Measurements from ENCODE around the gene LDAH.

Gene LDAH

DNA sequence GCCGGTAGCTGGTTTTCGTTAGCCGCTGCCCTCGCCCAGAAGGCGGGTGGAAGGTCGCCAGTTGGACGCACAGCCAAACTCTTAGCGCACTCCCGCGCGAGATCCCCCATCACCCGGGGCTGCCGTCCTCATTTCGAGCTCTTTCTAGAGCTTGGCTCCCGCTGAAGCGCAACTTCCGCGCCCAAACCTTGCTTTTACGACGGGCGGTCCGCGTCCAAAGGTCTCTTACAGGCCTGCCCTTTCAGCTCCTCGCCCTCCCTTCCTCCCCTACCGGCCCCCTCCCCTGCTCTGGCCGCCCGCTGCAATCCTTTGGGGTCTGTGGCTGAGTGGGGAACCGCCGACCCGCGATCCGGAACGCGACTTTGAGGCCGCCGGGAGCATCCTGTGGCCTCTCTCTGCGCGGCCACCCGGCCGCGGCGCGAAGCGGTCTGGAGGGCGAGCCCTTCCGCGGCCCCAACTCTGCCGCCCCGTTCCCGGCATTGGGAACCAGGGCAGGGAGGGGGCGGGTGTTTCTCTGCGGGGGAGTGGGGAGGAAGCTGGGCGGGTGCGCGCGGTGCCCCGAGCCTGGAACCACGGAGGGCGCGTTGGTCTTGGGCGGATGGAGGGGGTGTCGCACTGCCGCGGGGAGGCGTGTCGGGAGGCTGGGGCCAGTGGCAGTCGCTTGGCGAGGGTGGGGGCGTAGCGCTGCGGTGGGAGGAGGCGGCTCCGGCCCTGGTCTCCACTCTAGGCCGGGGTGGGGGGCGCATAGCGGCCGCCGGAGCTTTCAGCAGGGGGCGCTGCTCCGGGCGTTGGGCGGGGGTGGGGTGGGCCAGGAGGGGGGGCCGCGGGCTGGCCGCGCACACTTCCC lies 156.4 kb downstream of the LDAH start, which contains the start of gene GDF7:
GDF7 (plus strand) TSS at position 841 of the 847 bp plus-strand sequence. CDS start 96 bp downstream, outside the sequence.
- no peak for DNase-seq

DNA sequence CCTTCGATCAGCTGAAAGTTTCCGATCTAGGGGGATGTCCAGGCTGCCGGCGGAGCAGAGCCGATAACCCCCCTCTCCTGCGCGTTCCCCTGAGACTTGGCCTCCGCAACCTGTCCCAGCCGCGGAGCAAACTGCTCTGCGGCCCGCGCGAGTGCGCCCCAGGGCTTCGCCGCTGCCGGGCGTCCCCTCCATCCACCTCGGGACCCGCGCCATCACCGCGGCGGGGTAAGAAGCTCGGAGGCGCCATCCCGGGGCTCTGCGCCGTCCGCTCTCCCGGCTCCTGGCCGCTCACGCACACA lies 156.9 kb downstream of the LDAH start:
- DNase-seq: no peak

DNA sequence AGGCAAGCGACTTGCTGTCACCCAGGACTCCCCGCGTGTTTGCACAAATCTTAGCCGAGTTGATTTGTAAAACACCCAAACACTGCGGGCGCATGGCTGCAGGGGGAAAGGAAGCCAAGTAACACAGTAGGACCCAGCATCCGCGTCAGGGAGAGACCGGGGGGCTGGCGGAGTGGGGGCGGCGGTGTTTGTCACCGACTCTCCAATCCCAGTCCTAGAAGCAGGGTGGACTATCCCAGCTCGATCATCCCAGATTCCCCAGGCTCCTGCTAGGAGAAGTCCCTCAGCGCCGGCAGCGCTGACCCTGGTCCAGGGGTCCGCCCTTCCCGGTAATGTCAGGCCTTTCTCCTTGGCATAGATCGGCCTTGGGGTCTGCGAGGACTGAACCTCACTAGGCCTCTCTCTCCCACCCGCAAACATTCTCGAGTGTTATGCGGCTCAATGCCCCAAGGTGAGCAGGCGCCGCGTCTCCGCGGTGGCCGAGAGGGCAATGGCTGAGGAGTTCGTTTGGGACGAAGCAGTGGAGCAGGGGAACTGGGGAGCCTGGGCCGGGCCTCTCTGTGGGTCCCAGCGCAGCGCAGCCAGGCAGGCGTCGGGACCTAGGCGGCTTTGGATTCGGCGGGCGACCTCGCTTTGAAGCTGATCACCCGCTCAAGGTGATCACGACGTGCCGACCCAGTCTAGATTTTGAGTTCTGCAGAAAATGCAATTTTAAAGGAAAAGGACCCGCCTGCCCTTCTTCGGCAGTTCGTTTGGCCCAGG lies 157.5 kb downstream of the LDAH start:
- no peak for DNase-seq

DNA sequence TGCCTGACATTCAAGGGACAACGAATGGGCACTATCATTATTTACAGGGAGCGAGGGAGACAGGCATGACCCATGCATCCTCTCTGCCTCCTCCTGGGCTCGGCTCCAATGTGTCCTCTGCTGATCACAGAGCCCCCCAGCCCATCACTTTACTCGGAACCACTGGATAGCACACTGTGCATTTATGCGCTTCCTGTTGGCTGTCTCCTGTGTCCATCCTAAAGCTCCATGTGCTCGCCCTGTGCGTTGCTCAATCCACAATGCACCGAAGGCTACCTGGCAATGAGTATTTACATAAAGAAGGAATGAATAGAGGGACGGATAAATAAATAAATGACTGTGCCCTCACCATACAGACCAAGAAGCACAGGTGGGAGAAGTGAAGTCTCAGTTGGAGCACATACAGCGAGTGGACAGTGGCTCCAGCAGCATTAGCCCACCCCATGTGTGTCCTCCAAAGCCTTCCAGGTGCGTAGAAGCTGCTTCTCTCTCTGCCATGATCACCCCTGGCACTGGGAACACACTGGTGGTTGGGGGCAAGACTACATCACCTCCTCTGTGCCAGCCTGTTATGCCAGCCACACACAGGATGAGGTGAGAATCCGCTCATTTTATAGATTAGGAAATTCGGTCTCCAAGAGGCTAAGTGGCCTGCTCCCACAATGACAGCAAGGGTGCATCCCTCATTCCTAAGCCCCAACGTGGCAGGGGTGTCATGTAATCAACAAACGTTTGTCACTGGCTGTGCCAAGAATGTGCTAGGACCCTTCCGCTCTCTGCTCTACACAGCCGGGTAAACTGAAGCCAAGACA lies 158.3 kb downstream of the LDAH start:
- no peak for DNase-seq

- no peak for DNase-seq
These were observed 158.9 kb downstream of the LDAH start for GRCh38 chr2:20664071-20664390.

- no peak for DNase-seq
These were observed 159.5 kb downstream of the LDAH start for GRCh38 chr2:20663196-20664070.

DNA sequence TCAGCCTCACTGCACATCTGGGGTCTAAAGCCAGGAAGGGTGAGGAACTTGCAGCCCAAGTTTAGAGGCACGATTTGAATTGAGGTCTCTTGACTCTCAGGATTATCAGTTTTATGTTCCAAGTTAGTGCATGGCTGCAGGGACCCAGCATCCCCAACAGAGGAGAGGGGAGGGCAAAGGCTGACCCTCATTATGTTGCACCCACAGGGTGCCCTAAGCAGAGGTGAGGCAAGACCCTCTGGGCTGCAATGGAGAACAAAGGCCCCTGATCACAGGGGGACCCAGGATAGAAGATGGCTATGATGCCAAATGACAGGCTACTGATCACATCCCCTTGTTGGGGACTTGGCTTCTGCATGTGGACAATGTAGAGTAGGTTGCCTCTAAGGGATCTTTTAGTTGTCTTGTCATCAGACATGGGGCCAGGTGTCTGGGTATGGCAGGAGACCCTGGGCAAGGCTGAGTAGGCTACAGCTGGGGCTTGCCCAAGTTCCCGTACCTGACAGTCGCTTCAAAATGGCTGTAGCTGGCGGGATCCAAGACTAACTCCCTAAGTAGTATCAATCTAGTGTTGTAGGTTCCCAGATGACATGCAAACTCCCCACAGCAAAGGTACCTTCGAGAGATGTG lies 160.5 kb downstream of the LDAH start:
- no peak for DNase-seq

DNA sequence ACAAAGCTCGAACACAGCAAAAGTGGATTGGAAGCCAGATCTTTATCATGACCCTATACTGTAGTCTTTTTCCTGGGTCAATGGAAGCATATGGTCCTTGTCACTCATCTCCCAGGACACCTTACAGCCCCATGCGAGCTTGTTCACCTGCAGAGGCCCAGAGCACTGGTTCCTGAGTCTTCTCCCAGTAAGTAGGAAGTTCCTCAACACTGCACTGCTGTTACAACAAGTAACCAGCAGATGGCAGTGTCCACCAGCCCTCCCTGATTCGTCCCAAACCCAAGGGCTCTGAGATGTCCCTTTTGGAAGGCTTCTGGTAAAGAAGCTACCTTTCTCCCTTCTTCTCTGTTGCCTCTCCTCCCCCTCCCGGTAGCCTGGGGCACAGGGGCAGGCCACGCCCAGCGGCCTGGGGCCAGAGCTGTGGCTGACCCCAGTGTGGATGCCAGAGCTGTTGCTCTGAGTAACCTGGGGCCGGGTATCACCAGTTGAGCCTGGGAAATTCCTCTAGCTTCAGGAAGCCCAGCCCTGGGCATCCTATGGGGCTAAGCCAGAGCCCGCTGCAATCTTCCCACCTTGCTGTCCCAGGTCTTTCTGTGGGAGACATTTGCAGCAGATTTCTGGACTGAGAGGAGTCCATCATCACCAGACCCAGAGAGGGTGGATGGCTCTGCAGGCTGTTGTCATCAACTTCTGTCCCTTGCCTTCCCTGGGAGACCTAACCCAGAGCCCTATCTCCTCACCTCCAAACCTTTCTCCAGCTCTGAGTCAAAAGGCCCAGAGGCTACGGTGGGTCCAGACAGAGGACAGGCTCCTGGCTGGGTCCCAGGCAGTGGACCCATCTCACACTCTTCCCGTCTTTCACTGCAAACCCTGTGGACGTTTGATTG lies 161.2 kb downstream of the LDAH start:
- DNase-seq: peak; percentile 63

- no peak for DNase-seq
These were observed 162.1 kb downstream of the LDAH start for GRCh38 chr2:20660506-20661420.

GRCh38 chr2:20657522-20658235 lies 165.2 kb downstream of the LDAH start:
- no peak for DNase-seq

- no peak for DNase-seq
These were observed 166.3 kb downstream of the LDAH start for GRCh38 chr2:20656561-20656960.

GRCh38 chr2:20654535-20654813 lies 168.4 kb downstream of the LDAH start:
- DNase-seq: no peak

GRCh38 chr2:20653695-20654534 lies 169.0 kb downstream of the LDAH start:
- DNase-seq: no peak

DNA sequence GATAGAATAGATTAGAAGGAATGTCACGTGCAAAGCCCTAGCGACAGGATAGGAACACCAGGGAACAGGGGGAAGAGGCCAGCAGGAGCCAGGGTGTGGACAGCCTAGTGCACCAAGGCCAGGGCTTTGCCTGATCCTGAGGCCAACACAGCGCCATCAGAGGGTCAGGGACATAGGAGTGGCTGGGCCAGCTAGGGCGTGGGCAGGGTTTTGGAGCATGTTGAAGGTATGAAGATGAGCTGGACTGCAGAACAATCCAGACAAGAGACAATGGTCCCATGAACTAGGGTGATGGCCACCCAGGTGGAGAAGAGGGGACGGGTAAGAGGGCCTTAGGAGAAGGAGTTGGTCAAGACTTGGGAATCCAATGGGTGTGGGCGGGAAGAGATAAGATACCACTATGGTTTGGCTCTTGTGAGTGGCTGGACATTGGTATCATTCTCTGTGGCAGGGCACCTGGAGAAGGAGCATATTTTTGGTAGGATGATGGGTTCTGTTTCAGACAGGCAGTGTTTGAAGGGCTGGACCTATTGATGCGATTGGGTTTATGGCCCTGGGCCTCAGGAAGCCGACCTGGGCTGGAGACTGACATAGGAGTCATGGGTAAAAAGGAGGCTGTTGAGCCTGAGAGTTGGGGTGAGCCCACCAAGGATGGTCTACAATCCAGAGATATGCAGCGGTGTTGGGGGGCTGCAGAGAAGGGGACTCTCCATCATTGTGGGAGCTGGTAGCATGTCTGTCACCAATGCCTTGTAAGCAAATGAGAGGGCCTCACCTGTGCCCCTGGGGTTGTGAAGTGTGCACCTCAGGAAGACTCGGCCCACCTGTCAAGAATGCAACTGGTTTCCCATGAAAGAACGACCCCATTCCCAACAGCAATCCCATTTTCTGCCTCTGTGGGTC lies 170.0 kb downstream of the LDAH start:
- DNase-seq: no peak

DNA sequence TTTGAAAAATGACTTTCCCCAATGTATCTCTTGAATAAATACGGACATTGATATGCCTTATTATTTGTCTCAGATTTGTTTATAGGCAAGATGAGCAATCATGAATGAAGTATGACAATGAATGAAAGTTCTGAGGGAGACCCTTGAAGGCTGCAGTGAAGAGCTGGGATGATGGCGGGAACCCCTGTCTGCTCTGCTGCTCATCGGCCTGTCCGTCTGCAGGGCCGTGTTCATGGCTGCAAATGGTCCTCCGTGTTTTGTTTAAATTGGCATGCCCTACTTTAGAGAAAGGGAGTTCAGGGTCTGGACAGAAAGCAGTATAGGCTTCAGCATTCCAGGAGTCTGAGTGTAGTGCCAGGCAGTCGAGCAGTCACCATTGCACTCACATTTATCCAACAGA lies 170.8 kb downstream of the LDAH start:
- DNase-seq: no peak

DNA sequence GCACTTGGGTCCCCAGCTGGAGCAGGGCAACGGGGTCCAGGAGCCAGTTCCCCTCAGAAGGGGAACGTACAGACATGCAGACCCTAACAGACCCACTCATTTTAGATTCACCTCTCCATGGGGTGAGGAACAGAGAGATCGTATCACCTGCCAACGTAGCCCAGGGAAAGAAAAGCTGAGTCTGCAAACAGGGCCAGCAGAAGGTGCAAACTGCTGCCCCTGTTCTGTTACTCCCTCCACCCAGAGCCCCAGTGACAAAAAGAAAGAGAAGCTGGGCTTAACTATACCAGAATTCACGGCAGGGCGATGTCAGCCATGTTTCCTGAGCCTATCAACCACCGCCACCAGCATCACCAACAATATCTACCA lies 171.2 kb downstream of the LDAH start:
- no peak for DNase-seq

Data from activated CD8-positive, alpha-beta memory T cell treated with anti-CD3 and anti-CD28 coated beads, Interleukin-2, amount 50 U/mL, for 4 hours (primary cell).